ENCODE measurements around the gene ZNF549.

Gene ZNF549

DNA sequence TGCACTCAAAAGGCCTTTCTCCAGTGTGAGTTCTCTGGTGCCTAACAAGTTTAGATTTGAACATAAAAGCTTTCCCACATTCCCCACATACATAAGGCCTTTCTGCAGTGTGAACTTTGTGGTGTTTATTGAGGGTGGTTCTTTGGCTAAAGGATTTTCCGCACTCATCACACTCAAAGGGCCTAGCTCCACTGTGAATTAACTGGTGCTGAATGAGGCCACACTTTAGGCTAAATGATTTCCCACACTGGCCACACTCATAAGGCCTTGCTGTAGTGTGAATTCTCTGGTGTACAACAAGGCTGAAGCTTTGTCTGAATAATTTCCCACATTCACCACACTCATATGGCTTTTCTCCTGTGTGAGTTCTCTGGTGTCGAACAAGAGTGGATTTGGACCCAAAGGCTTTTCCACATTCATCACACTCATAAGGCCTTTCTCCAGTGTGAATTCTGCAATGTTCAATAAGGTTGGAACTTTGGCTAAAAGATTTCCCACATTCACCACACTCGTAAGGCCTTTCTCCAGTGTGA, 45.3 kb downstream of the ZNF549 start:
- DNase-seq (ENCODE audit: low read depth), result no peak
- in situ Hi-C loops (cut with HindIII; ENCODE audit: low sequenced_read_pairs), result no loop called here
- no peak overlapping the region for H3K4me3 ChIP-seq (ENCODE audit: low read depth, low read length)
- TF ChIP-seq, protein P1, sequence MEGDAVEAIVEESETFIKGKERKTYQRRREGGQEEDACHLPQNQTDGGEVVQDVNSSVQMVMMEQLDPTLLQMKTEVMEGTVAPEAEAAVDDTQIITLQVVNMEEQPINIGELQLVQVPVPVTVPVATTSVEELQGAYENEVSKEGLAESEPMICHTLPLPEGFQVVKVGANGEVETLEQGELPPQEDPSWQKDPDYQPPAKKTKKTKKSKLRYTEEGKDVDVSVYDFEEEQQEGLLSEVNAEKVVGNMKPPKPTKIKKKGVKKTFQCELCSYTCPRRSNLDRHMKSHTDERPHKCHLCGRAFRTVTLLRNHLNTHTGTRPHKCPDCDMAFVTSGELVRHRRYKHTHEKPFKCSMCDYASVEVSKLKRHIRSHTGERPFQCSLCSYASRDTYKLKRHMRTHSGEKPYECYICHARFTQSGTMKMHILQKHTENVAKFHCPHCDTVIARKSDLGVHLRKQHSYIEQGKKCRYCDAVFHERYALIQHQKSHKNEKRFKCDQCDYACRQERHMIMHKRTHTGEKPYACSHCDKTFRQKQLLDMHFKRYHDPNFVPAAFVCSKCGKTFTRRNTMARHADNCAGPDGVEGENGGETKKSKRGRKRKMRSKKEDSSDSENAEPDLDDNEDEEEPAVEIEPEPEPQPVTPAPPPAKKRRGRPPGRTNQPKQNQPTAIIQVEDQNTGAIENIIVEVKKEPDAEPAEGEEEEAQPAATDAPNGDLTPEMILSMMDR (IDR thresholded peaks at IDR 0.05; ENCODE audit: low read depth, low read length, missing control alignments), result no peak

DNA sequence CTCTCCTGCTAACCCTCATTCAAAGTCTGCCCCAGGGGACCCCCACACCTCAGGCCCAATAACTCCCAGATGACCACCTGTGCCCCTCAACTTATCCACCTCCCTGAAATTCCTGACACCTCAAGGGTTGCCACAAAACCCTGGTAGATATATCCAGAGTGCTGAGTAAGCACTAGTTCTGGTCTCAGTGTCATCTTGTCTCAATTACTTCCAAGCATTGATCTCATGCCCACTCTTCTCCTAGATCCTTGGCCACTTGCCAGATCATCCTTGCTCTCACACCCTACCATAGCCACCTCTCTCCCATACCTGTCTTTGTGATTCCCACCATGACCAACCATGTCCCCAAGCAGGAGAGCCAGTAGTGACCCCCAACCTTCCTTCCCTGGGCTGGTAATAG, 49.5 kb downstream of the ZNF549 start:
- in situ Hi-C loops (cut with HindIII; ENCODE audit: low sequenced_read_pairs), result no loop called here
- TF ChIP-seq, protein P1 (IDR thresholded peaks at IDR 0.05; ENCODE audit: low read depth, low read length, missing control alignments), result no peak
- no peak for DNase-seq (ENCODE audit: low read depth)
- H3K4me3 ChIP-seq (ENCODE audit: low read depth, low read length), result no peak overlapping the region

DNA sequence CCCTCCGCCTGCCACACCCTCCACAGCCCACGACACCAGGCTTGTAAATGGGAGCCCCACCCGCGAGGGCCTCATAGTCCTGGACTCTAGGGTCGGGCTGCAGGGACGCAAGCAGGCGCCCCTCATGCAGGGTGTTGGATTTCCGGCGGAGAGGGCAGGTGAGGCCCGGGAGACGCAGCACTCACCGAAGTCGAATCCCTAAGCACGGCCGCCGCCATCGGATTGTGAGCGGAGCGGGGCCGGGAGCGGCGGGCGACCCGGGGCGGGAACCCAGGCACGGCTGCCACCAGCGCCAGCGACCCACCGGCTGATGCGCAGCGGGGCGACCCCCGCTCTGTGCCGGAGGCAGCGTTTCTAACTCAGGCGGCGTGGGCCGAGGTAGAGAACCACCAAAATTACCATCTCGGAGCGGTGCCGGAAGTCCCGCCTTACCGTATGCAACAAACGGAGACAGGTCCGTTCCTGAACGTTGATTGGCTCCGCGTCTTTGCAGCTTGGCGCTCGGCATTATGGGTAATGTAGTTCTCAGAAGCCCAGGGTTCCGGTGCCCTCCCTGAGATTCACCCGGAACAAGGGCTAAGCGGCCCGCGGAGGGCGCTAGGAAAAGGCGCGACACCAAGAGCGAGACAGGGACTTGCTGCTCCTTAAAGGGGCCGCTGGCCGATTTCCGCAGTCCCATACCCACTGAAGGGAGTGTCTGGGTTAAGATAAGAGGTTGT, 51.5 kb downstream of the ZNF549 start, which contains the start of gene ZNF416:
Gene ZNF416 (minus strand): TSS at position 425 of the 719 bp plus-strand sequence. CDS start 207 bp downstream, at position 218.
- peak within 1 kb of the TSS; percentile 90 for H3K4me3 ChIP-seq (ENCODE audit: low read depth, low read length)
- in situ Hi-C loops (cut with HindIII; ENCODE audit: low sequenced_read_pairs), result no loop called here
- TF ChIP-seq, protein P1 (IDR thresholded peaks at IDR 0.05; ENCODE audit: low read depth, low read length, missing control alignments), result peak; percentile 9
- DNase-seq (ENCODE audit: low read depth), result peak; percentile 96

DNA sequence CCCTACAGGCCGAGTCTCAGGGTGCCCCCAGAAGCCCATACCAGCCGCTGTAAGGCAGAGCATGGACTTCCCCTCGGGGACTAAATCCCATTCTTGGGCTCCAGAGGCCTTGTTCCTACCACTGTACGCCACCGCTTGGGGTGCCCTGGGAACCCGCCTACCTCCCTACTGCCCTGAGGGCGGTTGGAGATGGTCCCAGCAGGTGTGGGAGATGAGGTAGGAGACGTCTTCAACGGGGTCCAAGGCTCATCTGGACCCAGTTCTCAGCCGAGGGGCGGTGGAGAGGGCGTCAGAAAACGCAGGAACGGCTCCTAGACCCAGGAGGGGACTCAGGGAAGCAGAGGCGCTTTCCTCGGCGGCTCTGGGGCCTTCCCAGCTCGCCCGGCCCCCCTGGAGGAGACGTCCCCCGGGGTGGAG, 56.0 kb downstream of the ZNF549 start:
- no peak for DNase-seq (ENCODE audit: low read depth)
- peak overlapping the region; percentile 64 for H3K4me3 ChIP-seq (ENCODE audit: low read depth, low read length)
- TF ChIP-seq, protein P1 (IDR thresholded peaks at IDR 0.05; ENCODE audit: low read depth, low read length, missing control alignments), result no peak
- in situ Hi-C loops (cut with HindIII; ENCODE audit: low sequenced_read_pairs), result no loop called here

DNA sequence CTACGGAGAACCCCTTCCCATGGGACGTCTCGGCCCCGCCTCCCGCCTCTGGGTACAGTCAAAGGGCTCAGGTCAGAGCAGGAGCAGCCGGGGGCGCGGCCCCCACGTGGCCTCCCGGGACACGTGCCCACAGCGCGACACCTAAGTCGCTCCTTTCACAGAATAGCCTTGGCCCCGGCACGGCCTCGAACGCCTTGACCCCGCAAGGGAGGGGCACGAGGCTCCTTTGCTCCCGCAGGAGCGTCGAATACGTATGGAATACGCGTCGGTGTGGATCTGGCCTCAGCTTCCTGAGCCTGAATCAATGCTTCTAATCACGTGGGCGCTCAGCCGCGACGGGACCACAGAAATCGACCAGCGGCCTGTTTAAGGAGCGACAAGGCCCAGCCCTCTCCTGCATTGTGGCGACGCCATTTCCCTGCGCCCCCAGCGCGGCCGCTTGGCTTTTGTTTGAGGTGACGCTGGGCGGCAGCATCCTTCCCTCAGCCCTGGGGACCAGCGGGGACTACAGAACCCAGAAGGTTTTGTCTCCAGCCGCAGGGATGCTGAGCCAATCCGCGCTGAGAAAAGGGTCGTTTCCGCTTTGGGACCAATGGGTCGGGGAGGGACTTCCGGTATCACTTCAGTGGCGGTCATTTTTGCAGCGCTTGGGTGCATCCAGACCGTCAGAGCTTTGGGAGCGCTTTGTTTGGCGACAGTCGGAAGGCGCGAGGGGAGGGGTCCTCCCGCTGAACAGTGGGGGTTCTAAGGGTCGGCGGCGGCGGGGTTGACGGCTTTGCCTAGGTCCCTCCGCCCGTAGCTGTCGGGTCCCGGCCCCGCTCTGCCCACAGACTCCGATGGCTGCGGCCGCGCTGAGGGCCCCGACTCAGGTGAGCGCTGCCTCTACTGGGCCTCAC, 56.6 kb downstream of the ZNF549 start, which contains the start of gene ZIK1:
Gene ZIK1 (plus strand): TSS at position 625 of the 896 bp plus-strand sequence. CDS start 212 bp downstream, at position 837.
- in situ Hi-C loops (cut with HindIII; ENCODE audit: low sequenced_read_pairs), result no loop called here
- peak; percentile 79 for DNase-seq (ENCODE audit: low read depth)
- TF ChIP-seq, protein P1 (IDR thresholded peaks at IDR 0.05; ENCODE audit: low read depth, low read length, missing control alignments), result no peak
- H3K4me3 ChIP-seq (ENCODE audit: low read depth, low read length), result peak within 1 kb of the TSS; percentile 64

DNA sequence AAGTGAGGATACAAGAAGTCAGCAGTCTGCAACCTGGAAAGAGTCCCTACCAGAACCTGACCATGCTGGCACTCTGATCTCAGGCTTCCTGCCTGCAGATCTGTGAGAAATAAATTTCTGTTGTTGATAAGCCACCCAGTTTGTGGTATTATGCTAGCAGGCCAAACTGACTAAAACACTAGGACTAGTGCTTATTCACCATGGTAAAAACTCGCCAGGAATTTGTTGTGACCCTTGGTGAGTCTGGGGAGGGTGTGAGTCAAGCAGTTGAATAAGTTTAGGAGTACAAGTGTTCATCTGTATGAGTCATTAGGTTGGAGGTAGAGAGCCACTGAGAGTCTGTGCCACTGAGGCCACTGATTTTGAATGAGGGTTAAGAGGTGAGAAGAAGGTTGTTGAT, 60.4 kb downstream of the ZNF549 start:
- TF ChIP-seq, protein P1 (IDR thresholded peaks at IDR 0.05; ENCODE audit: low read depth, low read length, missing control alignments), result no peak
- no peak for DNase-seq (ENCODE audit: low read depth)
- in situ Hi-C loops (cut with HindIII; ENCODE audit: low sequenced_read_pairs), result no loop called here
- no peak overlapping the region for H3K4me3 ChIP-seq (ENCODE audit: low read depth, low read length)
